ENCODE measurements around the gene RNF220. TPM values are rescaled to one million over a fixed set of nuclear protein-coding genes. Genes with fewer than 3 reads are reported as not detected.

The RNF220 gene
- total and polyA plus RNA-seq, 10 donors: 59.0 to 126 (median 71.7) TPM

DNA sequence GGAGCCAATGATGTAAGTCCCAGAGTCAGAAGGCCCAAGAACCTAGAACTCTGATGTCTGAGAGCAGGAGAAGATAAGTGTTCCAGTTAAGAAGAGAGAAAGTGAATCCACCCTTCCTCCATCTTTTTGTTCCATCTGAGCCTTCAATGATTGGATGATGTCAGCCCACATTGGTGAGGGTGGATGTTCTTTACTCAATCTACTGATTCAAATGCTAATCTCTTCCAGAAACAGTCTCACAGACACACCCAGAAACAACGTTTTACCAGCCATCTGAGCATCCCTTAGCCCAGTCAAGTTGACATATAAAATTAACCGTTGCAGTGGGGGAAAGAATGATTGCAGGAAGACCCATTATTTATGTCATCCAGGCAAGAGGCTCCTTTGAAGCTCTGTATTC is 16.5 kb upstream of the RNF220 start:
- DNase-seq: no peak
- intact Hi-C loops (cut with DNase I; ENCODE audit: low total_unique reads): loop anchor here (10.0 kb wide), 1 partner anchor 266 kb away; no protein-coding TSS in a partner anchor
- H3K27me3 ChIP-seq (replicated peaks in 1 of 7): peaks cover 0 to 45% (median 3%) of the 10 kb centered on the region in 7 donors
- no peaks in the 10 kb centered on the region for H3K36me3 ChIP-seq
- no peak for TF ChIP-seq POLR2AphosphoS5 (IDR thresholded peaks at IDR 0.05)
- WGBS, 5 donors: 56 to 80% (median 71%) methylated on average over 2 of the region's 2 CpGs
- no peak overlapping the region for H3K27ac ChIP-seq
- H3K4me3 ChIP-seq: no peak overlapping the region
- no peaks in the 10 kb centered on the region for H3K9me3 ChIP-seq
- H3K4me1 ChIP-seq: no peaks in the 10 kb centered on the region

DNA sequence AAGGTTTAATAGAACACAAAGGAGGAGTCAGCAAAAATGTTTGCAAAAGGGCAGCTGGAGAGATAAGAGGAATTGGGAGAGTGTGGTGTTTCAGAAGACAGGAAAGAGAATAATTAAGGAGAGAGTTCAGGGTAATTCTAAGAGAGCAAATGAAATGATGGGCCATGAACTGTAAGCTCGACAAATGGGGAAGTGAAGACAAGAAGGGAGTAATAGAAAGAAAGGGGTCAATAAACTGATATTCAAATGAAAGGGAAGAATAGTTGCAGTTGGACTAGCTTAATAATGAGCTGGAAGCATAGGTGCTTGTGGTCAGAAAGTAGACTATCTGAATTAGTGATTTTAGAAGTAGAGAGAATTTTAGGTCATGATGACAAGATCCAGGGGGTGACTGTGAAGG is 15.6 kb upstream of the RNF220 start:
- no peaks in the 10 kb centered on the region for H3K36me3 ChIP-seq
- intact Hi-C loops (cut with DNase I; ENCODE audit: low total_unique reads): loop anchor here (10.0 kb wide), 1 partner anchor 265 kb away; no protein-coding TSS in a partner anchor
- H3K27ac ChIP-seq: no peak overlapping the region
- no peaks in the 10 kb centered on the region for H3K4me1 ChIP-seq
- TF ChIP-seq, protein P1, sequence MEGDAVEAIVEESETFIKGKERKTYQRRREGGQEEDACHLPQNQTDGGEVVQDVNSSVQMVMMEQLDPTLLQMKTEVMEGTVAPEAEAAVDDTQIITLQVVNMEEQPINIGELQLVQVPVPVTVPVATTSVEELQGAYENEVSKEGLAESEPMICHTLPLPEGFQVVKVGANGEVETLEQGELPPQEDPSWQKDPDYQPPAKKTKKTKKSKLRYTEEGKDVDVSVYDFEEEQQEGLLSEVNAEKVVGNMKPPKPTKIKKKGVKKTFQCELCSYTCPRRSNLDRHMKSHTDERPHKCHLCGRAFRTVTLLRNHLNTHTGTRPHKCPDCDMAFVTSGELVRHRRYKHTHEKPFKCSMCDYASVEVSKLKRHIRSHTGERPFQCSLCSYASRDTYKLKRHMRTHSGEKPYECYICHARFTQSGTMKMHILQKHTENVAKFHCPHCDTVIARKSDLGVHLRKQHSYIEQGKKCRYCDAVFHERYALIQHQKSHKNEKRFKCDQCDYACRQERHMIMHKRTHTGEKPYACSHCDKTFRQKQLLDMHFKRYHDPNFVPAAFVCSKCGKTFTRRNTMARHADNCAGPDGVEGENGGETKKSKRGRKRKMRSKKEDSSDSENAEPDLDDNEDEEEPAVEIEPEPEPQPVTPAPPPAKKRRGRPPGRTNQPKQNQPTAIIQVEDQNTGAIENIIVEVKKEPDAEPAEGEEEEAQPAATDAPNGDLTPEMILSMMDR (IDR thresholded peaks at IDR 0.05 in 8 of 11, conservative IDR thresholded peaks at IDR 0.05 in 3 of 11): no peak
- TF ChIP-seq POLR2A (IDR thresholded peaks at IDR 0.05) (no peak), POLR2AphosphoS5 (IDR thresholded peaks at IDR 0.05) (no peak)
- H3K27me3 ChIP-seq (replicated peaks in 1 of 7): peaks cover 0 to 53% (median 9%) of the 10 kb centered on the region in 7 donors
- 21 to 32% (median 23%) methylated on average over 1 of the region's 1 CpG for WGBS, 5 donors
- no peak for DNase-seq
- H3K4me3 ChIP-seq: no peak overlapping the region
- H3K9me3 ChIP-seq: no peaks in the 10 kb centered on the region

DNA sequence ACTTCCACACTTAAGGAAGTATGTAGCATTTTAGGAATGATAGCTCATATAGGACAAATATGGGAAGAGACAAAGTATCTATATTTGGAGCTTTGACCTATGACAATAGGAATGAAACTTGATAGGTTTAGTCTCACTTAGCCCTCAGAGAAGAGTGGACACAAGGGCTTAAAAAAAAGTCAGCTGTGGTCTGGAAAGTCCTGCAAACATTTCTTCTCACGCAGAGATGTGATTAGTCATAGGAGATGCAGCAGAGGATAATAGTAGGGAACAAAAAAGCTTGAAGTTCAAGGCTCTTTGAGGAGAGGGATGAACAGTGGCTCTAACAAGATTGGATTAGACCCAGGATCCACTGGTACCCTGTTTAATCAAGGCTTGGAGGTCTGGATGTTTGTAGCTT is 14.8 kb upstream of the RNF220 start:
- no peak overlapping the region for H3K27ac ChIP-seq
- H3K27me3 ChIP-seq (replicated peaks in 1 of 7): peaks cover 0 to 62% (median 10%) of the 10 kb centered on the region in 7 donors
- no peaks in the 10 kb centered on the region for H3K4me1 ChIP-seq
- TF ChIP-seq POLR2A (IDR thresholded peaks at IDR 0.05): no peak
- TF ChIP-seq, protein P1 (IDR thresholded peaks at IDR 0.05 in 8 of 11, conservative IDR thresholded peaks at IDR 0.05 in 3 of 11): no peak
- no peak for TF ChIP-seq POLR2AphosphoS5 (IDR thresholded peaks at IDR 0.05)
- WGBS, 5 donors: 56 to 75% (median 69%) methylated on average over 1 of the region's 1 CpG
- DNase-seq: no peak
- no peaks in the 10 kb centered on the region for H3K9me3 ChIP-seq
- H3K4me3 ChIP-seq: no peak overlapping the region
- intact Hi-C loops (cut with DNase I; ENCODE audit: low total_unique reads): no loop called here
- H3K36me3 ChIP-seq: no peaks in the 10 kb centered on the region

DNA sequence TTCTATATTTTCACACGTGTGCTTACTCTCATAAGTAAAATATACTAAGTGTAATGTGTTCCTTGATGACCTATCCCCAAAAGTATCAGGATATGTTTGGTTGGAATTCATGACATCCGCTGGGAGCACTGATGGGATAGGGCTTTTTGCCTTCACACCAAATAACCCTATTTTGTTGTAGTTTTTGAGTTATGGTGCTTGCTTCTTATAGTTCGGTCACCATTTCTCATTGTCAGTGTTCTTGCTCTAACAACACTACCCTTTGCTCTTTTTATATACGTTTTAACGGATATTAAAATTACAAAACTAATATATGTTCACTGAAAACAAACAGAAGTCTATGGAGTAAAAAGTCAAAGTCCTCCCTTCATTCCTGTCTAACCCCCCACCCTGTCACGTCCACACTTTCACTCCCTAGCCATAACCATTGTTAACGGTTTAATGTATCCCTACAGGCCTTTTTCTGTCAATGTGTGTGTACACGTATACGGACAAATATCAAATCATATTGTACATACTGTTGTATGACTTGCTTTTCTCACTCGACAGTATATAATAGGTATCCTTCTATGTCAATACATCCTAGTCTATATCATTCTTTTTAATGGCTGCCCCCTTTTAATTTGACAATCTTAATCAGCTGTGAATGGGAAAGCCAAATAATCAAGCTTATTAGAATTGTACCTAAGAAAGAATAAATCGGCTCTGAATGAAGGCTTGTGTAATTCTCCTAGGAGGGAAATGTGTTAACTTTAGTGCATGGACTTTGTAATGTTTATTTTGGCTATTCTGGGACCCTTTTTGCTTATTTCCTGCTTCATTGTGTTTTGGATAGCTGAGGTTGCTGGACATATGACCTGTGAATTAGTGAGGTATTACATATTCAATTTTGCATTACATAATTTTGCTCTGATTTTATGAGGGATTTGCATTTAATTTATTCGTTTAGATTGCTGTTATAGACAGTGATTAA is 3.5 kb upstream of the RNF220 start:
- no peak overlapping the region for H3K4me3 ChIP-seq
- H3K27ac ChIP-seq: no peak overlapping the region
- 83 to 93% (median 87%) methylated on average over 12 of the region's 12 CpGs for WGBS, 5 donors
- H3K36me3 ChIP-seq: no peaks in the 10 kb centered on the region
- H3K4me1 ChIP-seq: peaks cover 12 to 22% (median 21%) of the 10 kb centered on the region in 6 donors
- DNase-seq: no peak
- TF ChIP-seq, protein P1 (IDR thresholded peaks at IDR 0.05 in 8 of 11, conservative IDR thresholded peaks at IDR 0.05 in 3 of 11): no peak
- peaks cover 0 to 92% (median 58%) of the 10 kb centered on the region in 7 donors for H3K27me3 ChIP-seq (replicated peaks in 1 of 7)
- no peaks in the 10 kb centered on the region for H3K9me3 ChIP-seq
- intact Hi-C loops (cut with DNase I; ENCODE audit: low total_unique reads): no loop called here

Measured in spleen (tissue), 11 donors.